Activated CD4-positive, alpha-beta T cell treated with anti-CD3 and anti-CD28 coated beads for 36 hours (primary cell): ENCODE data around the gene DDX42. TPM values are rescaled to one million over a fixed set of nuclear protein-coding genes. Genes with fewer than 3 reads are reported as not detected.

Experiments used
- total RNA-seq, 2 experiments: library from RNA; stranded (reverse); gene quantifications; one replicate each; pipeline ENCODE4 v1.2.3, GENCODE V29; 2021

Gene DDX42
- total RNA-seq, 2 experiments from 2014 or later = 109 to 173 TPM

Other genes with a start within 250 kb of the DDX42 start
- gene DCAF7, start 223.7 kb upstream of the DDX42 start, total RNA-seq = 100 to 1,000 TPM; 106 to 117 TPM
- gene TACO1, start 173.3 kb upstream of the DDX42 start, total RNA-seq = 10 to 100 TPM; 25.7 to 29.2 TPM
- gene MAP3K3, start 151.8 kb upstream of the DDX42 start, total RNA-seq = 10 to 100 TPM; 22.4 to 22.9 TPM
- gene LIMD2, start 74.0 kb upstream of the DDX42 start, total RNA-seq = 100 to 1,000 TPM; 119 to 127 TPM
- gene STRADA, start 32.4 kb upstream of the DDX42 start, total RNA-seq = 10 to 100 TPM; 51.0 to 53.6 TPM
- gene CCDC47, start 573 bp upstream of the DDX42 start, total RNA-seq = 10 to 100 TPM; 76.9 to 82.3 TPM
- 100 to 1,000 TPM in 1 of 2 experiments, 10 to 100 TPM in 1; 98.2 to 160 TPM for gene PSMC5, start 53.3 kb downstream of the DDX42 start, total RNA-seq
- gene FTSJ3, start 53.5 kb downstream of the DDX42 start, total RNA-seq = 10 to 100 TPM; 52.1 to 61.2 TPM
- 100 to 1,000 TPM in 1 of 2 experiments, 10 to 100 TPM in 1; 100.0 to 101 TPM for gene SMARCD2, start 68.5 kb downstream of the DDX42 start, total RNA-seq
- gene CSH2, start 99.5 kb downstream of the DDX42 start, total RNA-seq = not detected
- gene GH2, start 107.8 kb downstream of the DDX42 start, total RNA-seq = not detected
- not detected for gene CSH1, start 122.4 kb downstream of the DDX42 start, total RNA-seq
- gene CSHL1, start 137.1 kb downstream of the DDX42 start, total RNA-seq = not detected
- gene GH1, start 144.7 kb downstream of the DDX42 start, total RNA-seq = under 1 TPM in 1 of 2 experiments, not detected in 1; 0.28 TPM
- gene CD79B, start 158.2 kb downstream of the DDX42 start, total RNA-seq = 10 to 100 TPM; 19.8 to 28.0 TPM
- gene SCN4A, start 198.7 kb downstream of the DDX42 start, total RNA-seq = under 1 TPM; 0.21 to 0.50 TPM
- 1 to 10 TPM; 1.0 to 1.5 TPM for gene PRR29, start 224.2 kb downstream of the DDX42 start, total RNA-seq
- 10 to 100 TPM; 46.6 to 49.0 TPM for gene ICAM2, start 246.5 kb downstream of the DDX42 start, total RNA-seq